Epithelial cell of alveolus of lung (primary cell): ENCODE data around the gene DTWD2. TPM values are rescaled to one million over a fixed set of nuclear protein-coding genes. Genes with fewer than 3 reads are reported as not detected.

Source experiments
- total RNA-seq: library from RNA; depleted of rRNA; stranded (reverse); fragments of >200 nt; gene quantifications from 2 replicates; pipeline ENCODE4 v1.2.1, GENCODE V29; 2015

Gene DTWD2, protein sequence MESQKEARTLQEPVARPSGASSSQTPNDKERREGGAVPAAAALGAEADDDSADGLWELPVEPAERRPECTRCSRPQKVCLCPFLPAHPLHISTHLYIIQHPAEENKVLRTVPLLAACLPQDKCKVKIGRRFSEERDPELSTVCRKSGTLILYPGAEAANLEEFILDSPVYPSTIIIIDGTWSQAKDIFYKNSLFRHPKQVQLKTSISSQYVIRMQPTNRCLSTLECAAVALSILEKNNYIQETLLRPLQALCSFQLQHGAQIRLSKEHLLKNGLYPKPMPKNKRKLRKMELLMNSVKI
- total RNA-seq: 3.7 and 4.2 TPM in 2 replicates

DNA sequence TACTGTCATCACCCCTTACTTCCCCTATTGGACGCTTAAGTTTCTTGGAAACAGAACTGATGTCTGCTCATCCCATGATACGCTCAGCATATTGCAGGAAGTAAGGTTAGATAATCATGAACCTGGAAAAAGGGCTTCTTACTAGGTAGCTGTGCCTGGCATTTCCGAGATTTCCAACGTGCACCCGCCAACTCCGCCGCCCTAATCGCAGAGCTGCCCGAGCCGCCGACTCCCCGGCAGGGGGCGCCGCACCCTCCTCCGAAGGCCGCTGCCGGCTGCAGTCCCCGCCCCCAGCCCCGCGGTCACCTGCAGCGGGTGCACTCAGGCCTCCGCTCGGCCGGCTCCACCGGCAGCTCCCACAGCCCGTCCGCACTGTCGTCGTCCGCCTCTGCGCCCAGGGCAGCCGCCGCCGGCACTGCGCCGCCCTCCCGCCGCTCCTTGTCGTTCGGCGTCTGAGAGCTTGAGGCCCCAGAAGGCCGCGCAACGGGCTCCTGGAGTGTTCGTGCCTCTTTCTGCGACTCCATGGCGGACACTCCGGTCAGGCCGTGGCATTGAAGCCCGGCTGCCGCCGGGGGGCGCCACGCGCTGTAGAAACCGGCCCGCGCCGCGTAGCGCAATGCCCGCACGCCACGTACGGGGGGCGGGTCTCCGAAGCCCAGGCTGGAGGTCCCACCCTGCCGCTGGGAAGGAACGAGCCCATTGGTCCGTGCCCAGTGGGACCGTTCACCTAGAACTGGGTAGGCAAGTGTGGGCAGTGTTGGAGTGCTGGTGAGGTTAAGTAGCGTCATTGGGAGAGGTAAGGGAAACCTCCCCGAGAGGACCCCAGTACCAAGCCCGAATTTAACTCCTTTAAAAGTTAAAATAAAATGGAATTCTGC lies at the start of gene DTWD2:
DTWD2 (minus strand) TSS at position 560 of the 878 bp plus-strand sequence; CDS start at position 524, 36 bp downstream.

Other genes with a start within 250 kb of the DTWD2 start
- 17.1 and 19.3 TPM in 2 replicates for gene DMXL1, start 82.5 kb upstream of the DTWD2 start, total RNA-seq